HUES6 (cell line): ENCODE data around the gene DGKI.

Source experiments
- H3K27ac ChIP-seq: 2 replicates; pipeline ENCODE4 v1.7.0; 2013; ENCODE audit warnings: low read depth, mild to moderate bottlenecking, low read length, inconsistent platforms
- H3K27me3 ChIP-seq: 2 replicates; pipeline ENCODE4 v1.6.1; 2013; ENCODE audit warnings: low read length; ENCODE audit not compliant: control insufficient read depth, insufficient read depth
- H3K36me3 ChIP-seq: 2 replicates; pipeline ENCODE4 v1.6.1; 2013; ENCODE audit warnings: low read length; ENCODE audit not compliant: control insufficient read depth, insufficient read depth
- H3K4me1 ChIP-seq: 2 replicates; pipeline ENCODE4 v1.6.1; 2013; ENCODE audit warnings: low read length; ENCODE audit not compliant: control insufficient read depth, insufficient read depth
- H3K4me3 ChIP-seq: 2 replicates; pipeline ENCODE4 v1.5.1; 2013; ENCODE audit warnings: low read depth, low read length
- H3K9ac ChIP-seq: one replicate; pipeline ENCODE4 v1.6.1; 2013; ENCODE audit warnings: mild to moderate bottlenecking, low read length
- H3K9me3 ChIP-seq: 2 replicates; pipeline ENCODE4 v1.6.1; 2013; ENCODE audit warnings: low read depth, low read length; ENCODE audit not compliant: control insufficient read depth, insufficient read depth

DGKI gene

GRCh38 chr7:137778511-137778910, 68.3 kb downstream of the DGKI start:
- Histone ChIP-seq H3K4me1 (peaks cover 5% of the 10 kb centered on the region; the same call in 1 of the 2 replicates), H3K36me3 (no peaks in the 10 kb centered on the region), H3K27me3 (no peaks in the 10 kb centered on the region), H3K9me3 (no peaks in the 10 kb centered on the region), H3K9ac (no peak overlapping the region), H3K4me3 (no peak overlapping the region), H3K27ac (no peak overlapping the region)

- Histone ChIP-seq H3K4me1 (peaks cover 5% of the 10 kb centered on the region; the same call in 1 of the 2 replicates), H3K9me3 (no peaks in the 10 kb centered on the region), H3K27ac (no peak overlapping the region), H3K4me3 (no peak overlapping the region), H3K27me3 (no peaks in the 10 kb centered on the region), H3K36me3 (no peaks in the 10 kb centered on the region), H3K9ac (no peak overlapping the region)
Observed at GRCh38 chr7:137774793-137775201, 72.0 kb downstream of the DGKI start.

DNA sequence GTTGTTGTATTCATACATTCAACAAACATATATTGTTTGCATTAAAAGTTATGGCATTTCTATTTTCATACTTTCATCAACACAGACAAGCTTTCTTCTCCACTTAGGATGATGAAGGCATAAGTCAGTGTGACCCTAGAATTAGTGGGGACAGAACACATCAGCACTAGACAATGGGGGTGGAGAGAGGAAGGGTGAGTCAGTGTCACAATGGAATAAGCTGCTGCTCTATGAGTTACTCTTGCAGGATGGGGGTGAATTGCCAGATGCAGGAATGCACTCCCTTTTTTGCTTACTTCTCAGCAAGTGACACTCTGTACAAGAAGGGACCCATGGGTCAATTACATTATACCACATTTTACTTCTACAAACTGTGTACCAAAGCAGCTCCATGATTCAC, 74.0 kb downstream of the DGKI start:
- Histone ChIP-seq H3K4me1 (peaks cover 5% of the 10 kb centered on the region; the same call in 1 of the 2 replicates), H3K27me3 (no peaks in the 10 kb centered on the region), H3K9ac (no peak overlapping the region), H3K27ac (no peak overlapping the region), H3K36me3 (no peaks in the 10 kb centered on the region), H3K9me3 (no peaks in the 10 kb centered on the region), H3K4me3 (no peak overlapping the region)

DNA sequence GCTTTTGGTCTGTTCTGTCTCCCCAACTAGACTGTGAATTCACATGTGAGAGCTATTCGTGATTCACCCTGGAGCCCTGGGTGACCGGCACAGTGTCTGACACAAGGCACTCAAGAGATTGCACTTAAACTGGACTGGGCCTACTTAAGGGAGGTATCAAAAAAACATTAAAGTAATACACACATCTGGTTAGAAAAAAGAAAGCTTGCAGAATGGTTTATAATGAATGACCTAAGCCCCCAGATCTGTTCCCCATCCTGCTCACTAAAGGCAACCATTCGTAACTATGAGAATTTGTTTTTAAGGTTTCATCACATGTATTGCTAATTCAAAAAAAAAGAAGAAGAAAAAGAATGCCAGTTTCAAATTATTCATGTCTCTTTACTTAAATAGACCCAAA, 74.5 kb downstream of the DGKI start:
- Histone ChIP-seq H3K27me3 (no peaks in the 10 kb centered on the region), H3K4me1 (peaks cover 5% of the 10 kb centered on the region; the same call in 1 of the 2 replicates), H3K4me3 (no peak overlapping the region), H3K27ac (no peak overlapping the region), H3K9ac (no peak overlapping the region), H3K36me3 (no peaks in the 10 kb centered on the region), H3K9me3 (no peaks in the 10 kb centered on the region)

GRCh38 chr7:137771679-137772078, 75.1 kb downstream of the DGKI start:
- Histone ChIP-seq H3K36me3 (no peaks in the 10 kb centered on the region), H3K9me3 (no peaks in the 10 kb centered on the region), H3K4me1 (peaks cover 5% of the 10 kb centered on the region; the same call in 1 of the 2 replicates), H3K4me3 (no peak overlapping the region), H3K27ac (no peak overlapping the region), H3K9ac (no peak overlapping the region), H3K27me3 (no peaks in the 10 kb centered on the region)

DNA sequence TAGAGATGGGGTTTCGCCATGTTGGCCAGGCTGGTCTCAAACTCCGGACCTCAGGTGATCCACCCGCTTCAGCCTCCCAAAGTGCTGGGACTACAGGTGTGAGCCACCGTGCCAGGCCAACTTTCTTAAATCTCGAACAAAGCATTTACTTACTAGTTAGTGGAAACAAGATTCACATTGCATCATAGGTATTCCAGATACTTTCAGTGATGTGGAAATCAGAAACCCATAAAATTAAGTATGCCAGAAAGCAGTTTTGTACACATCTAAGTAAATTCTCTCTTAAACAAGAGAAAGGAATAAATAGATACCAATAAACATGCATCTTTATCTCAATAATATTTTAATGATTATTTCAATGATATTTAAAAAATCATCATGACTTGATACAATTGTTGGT, 75.5 kb downstream of the DGKI start:
- Histone ChIP-seq H3K9me3 (no peaks in the 10 kb centered on the region), H3K36me3 (no peaks in the 10 kb centered on the region), H3K27me3 (no peaks in the 10 kb centered on the region), H3K4me3 (no peak overlapping the region), H3K9ac (no peak overlapping the region), H3K4me1 (peaks cover 5% of the 10 kb centered on the region; the same call in 1 of the 2 replicates), H3K27ac (no peak overlapping the region)

- Histone ChIP-seq H3K9me3 (no peaks in the 10 kb centered on the region), H3K36me3 (no peaks in the 10 kb centered on the region), H3K4me3 (no peak overlapping the region), H3K27me3 (no peaks in the 10 kb centered on the region), H3K9ac (no peak overlapping the region), H3K4me1 (no peaks in the 10 kb centered on the region), H3K27ac (no peak overlapping the region)
Observed at GRCh38 chr7:137768366-137768765, 78.4 kb downstream of the DGKI start.

DNA sequence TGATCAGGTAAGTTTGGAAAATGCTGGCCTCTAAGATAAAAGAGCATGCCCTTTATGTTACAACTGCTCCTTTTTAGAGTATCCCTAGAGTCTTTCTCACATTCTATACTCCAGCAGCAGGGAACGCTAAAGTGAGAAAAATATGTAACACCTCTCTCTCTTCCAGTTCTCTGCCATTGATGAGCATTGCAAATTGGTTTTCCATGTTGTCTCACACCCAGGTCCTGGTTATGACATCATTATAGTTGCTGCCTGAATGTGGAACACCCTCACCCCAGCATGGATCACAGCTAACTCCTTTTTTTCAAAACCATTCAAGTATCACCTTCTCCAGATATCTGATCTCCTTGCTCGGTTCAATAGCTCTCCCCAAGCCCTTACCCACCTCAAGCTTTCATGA, 84.4 kb downstream of the DGKI start:
- Histone ChIP-seq H3K27ac (no peak overlapping the region), H3K4me1 (0 out of 2 replicates have a peak, but pooled peaks cover 5% of the 10 kb centered on the region), H3K9me3 (no peaks in the 10 kb centered on the region), H3K4me3 (no peak overlapping the region), H3K36me3 (no peaks in the 10 kb centered on the region), H3K27me3 (no peaks in the 10 kb centered on the region), H3K9ac (no peak overlapping the region)

DNA sequence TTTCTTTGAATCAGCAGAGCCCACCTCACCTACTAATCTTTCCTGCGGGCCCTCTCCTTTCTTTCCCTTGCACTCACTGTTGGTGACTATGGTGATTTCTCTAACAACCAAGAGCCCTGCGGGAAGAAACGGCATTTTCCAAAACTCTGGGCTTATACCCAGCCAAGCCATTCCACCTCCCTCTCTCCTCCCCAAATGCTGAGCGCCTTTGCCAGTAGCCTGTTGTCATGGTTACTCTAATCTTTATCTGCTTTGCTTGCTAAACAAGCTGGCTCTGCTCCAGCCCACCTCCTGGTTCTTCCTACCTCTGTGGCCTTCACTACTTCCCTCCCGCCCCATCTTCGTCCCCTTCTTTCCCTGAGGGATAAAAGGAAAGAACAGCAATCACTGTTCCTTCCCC, 86.7 kb downstream of the DGKI start:
- H3K9ac ChIP-seq: no peak overlapping the region
- no peaks in the 10 kb centered on the region for H3K9me3 ChIP-seq
- no peaks in the 10 kb centered on the region for H3K36me3 ChIP-seq
- no peak overlapping the region for H3K27ac ChIP-seq
- H3K27me3 ChIP-seq: no peaks in the 10 kb centered on the region
- peaks cover 9% of the 10 kb centered on the region for H3K4me1 ChIP-seq
- H3K4me3 ChIP-seq: no peak overlapping the region

GRCh38 chr7:137757146-137757925, 89.4 kb downstream of the DGKI start:
- Histone ChIP-seq H3K9me3 (no peaks in the 10 kb centered on the region), H3K27me3 (no peaks in the 10 kb centered on the region), H3K4me1 (peaks cover 31% of the 10 kb centered on the region), H3K36me3 (no peaks in the 10 kb centered on the region), H3K9ac (no peak overlapping the region), H3K4me3 (no peak overlapping the region), H3K27ac (no peak overlapping the region)

DNA sequence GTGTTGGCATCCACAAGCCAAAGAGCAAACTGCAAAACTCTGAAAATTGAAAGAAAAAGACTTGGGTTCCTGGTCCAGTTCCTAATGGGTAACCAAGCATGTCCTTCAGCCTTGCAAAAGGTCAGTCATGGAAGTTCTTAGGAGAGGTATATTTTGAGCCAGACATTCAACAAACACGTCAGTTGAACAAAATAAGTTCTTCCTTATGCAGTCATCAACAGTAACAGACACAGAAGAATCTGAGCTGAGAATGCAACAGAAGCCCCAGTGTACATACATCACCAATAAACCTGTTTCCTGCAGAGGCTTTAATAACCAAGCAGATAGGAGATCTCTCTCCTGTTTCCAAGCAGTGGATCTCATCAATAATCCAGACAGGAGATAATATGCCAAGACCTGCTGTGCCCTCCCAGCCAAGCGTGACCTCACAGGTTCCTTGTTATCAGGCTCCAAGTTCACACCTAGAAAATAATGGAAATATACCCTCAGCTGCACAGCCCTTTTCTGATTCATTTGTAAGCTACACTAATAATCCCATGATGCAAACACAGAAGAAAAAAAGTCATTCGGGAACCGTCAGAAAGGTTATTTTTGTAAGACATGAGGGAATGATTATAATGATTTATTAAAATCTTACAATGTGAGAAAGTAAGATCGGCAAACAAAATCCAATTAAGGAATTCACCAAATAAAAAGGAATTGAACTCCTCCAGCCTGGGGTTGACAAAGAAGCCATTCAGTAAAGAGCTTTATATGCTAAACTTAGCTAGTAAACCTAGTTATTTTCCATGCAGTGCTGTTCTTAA, 90.7 kb downstream of the DGKI start:
- no peak overlapping the region for H3K4me3 ChIP-seq
- no peak overlapping the region for H3K9ac ChIP-seq
- no peak overlapping the region for H3K27ac ChIP-seq
- H3K36me3 ChIP-seq: no peaks in the 10 kb centered on the region
- no peaks in the 10 kb centered on the region for H3K27me3 ChIP-seq
- H3K4me1 ChIP-seq: peaks cover 31% of the 10 kb centered on the region
- no peaks in the 10 kb centered on the region for H3K9me3 ChIP-seq
